Heart left ventricle (tissue), 13 donors: Measurements from ENCODE around the gene GSTM3.

Source experiments
- CTCF ChIP-seq, 12 donors: fragments of 200-600 bp; sonication (generic) in 4 of 12; IDR thresholded peaks; one replicate each; pipeline versions ENCODE4 v1.5.0 to v1.8.0; 2018 to 2022; ENCODE audit warnings: antibody characterized with exemption in 12 of 12, mild to moderate bottlenecking in 5 of 12
- POLR2A ChIP-seq, 2 donors: fragments of 450-650 bp; IDR thresholded peaks; one replicate each; pipeline ENCODE4 v1.6.1; 2017; ENCODE audit warnings: antibody characterized with exemption in 2 of 2, mild to moderate bottlenecking in 2 of 2, moderate library complexity in 2 of 2
- donor health status: ischemic (EF 13 %, LVEDD 7.1; RV severe dilation, severe dysfunction).
- donor health status: DM: no; HTN: yes; CAD: no.
- donor health status: DM: no; HTN: no; CAD: no.
- donor health status: ischemic (EF 25% LVEDD 6.9; RV normal size, moderate dysfunction).
- donor health status: ischemic (EF 25% LVEDD 5.7; RV mildly dilated, moderate dysfunction).
- donor health status: ischemic (EF 35%, LVEDD 5.7; RV mildly dilated, moderate dysfunction).
- donor health status: nonischemic (EF 11% LVEDD 7.7; RV severe dilation, severe dysfunction).
- donor health status: DM: yes; HTN: yes; CAD: no.
- donor health status: PGD.
- donor health status: ischemic (EF 29% LVEDD 5.4; RV normal size, mild dysfunction).
- donor health status: nonischemic (EF 23%, LVEDD 6.1; RV moderate dilation, normal function).

GRCh38 chr1:109787211-109787844, 46.5 kb upstream of the GSTM3 start:
- TF ChIP-seq CTCF (IDR thresholded peaks at IDR 0.05) (no peak), POLR2A (IDR thresholded peaks at IDR 0.05) (no peak)
